K562 (cell line): ENCODE measurements around the gene SFXN2. TPM values are rescaled to one million over a fixed set of nuclear protein-coding genes. Genes with fewer than 3 reads are reported as not detected.

Experiments
- DPF2 ChIP-seq: fragments of 450-650 bp; IDR thresholded peaks from 2 replicates; pipeline ENCODE4 v1.6.1; 2016
- E2F6 ChIP-seq, 2 experiments: IDR thresholded peaks; 2 replicates each; pipeline ENCODE4 v1.6.1; 2011; ENCODE audit warnings: borderline replicate concordance in 1 of 2, control low read depth in 1 of 2, low read depth in 1 of 2, low read length in 1 of 2, mild to moderate bottlenecking in 1 of 2, mixed read lengths in 1 of 2, moderate library complexity in 1 of 2; ENCODE audit not compliant: insufficient read depth in 1 of 2, insufficient read length in 1 of 2, poor library complexity in 1 of 2, severe bottlenecking in 1 of 2; ENCODE audit errors: extremely low read depth in 1 of 2
- ETV1 ChIP-seq: fragments of 450-650 bp; conservative IDR thresholded peaks from 2 replicates; pipeline ENCODE4 v1.6.1; 2016; ENCODE audit warnings: missing genetic modification characterization, control low read depth, low read depth, missing compliant biosample characterization
- HOXB6 ChIP-seq: fragments of 250-450 bp; sonication (Bioruptor Pico); IDR thresholded peaks from 2 replicates; pipeline ENCODE4 v1.5.1; 2022; ENCODE audit warnings: mild to moderate bottlenecking, borderline replicate concordance
- MEIS2 ChIP-seq: fragments of 450-650 bp; IDR thresholded peaks from 2 replicates; pipeline ENCODE4 v1.6.1; 2014; ENCODE audit warnings: mild to moderate bottlenecking; ENCODE audit not compliant: partially characterized antibody
- MYC ChIP-seq, 2 experiments: fragments of 250-450 bp in 1 of 2; sonication (Bioruptor Pico) in 1 of 2; IDR thresholded peaks; 2 replicates each; pipeline versions ENCODE4 v1.5.1 to v1.6.1; 2012 to 2021; ENCODE audit warnings: low read depth in 2 of 2, borderline replicate concordance in 1 of 2, improper control_type of control experiment in 1 of 2, low read length in 1 of 2, mild to moderate bottlenecking in 1 of 2, moderate library complexity in 1 of 2
- NFIC ChIP-seq: fragments of 450-650 bp; IDR thresholded peaks from 2 replicates; pipeline ENCODE4 v1.6.1; 2017; ENCODE audit warnings: mild to moderate bottlenecking, inconsistent platforms
- POLR2H ChIP-seq: IDR thresholded peaks from 2 replicates; pipeline ENCODE4 v1.6.1; 2016; ENCODE audit warnings: missing genetic modification characterization, low read depth, mild to moderate bottlenecking, control low read depth, missing compliant biosample characterization, moderate library complexity
- THRAP3 ChIP-seq: fragments of 450-650 bp; IDR thresholded peaks from 2 replicates; pipeline ENCODE4 v1.6.1; 2016; ENCODE audit warnings: mild to moderate bottlenecking, inconsistent platforms, borderline replicate concordance
- TOE1 ChIP-seq, 2 experiments: fragments of 450-650 bp in 1 of 2; sonication (generic) in 1 of 2; formaldehyde crosslinking in 1 of 2; IDR thresholded peaks; 2 replicates each; pipeline versions ENCODE4 v1.7.1 to v1.8.0; 2016 to 2022; ENCODE audit warnings: borderline replicate concordance in 2 of 2, mild to moderate bottlenecking in 2 of 2, antibody characterized with exemption in 1 of 2, inconsistent platforms in 1 of 2, low read depth in 1 of 2, missing genetic modification reagents in 1 of 2, moderate library complexity in 1 of 2
- TRIM24 ChIP-seq, 2 experiments: fragments of 450-650 bp; IDR thresholded peaks; 2 replicates each; pipeline ENCODE4 v1.6.1; 2016
- ZBTB40 ChIP-seq, 2 experiments: fragments of 450-650 bp in 1 of 2; sonication (generic) in 1 of 2; formaldehyde crosslinking in 1 of 2; IDR thresholded peaks; 2 replicates each; pipeline versions ENCODE4 v1.7.1 to v1.9.0; 2016 to 2022; ENCODE audit warnings: inconsistent platforms in 1 of 2, mild to moderate bottlenecking in 1 of 2, missing genetic modification reagents in 1 of 2
- ZNF253 ChIP-seq: fragments of 250-450 bp; sonication (Bioruptor Pico); conservative IDR thresholded peaks from 2 replicates; pipeline ENCODE4 v1.6.1; 2021; ENCODE audit warnings: mild to moderate bottlenecking
- ZNF589 ChIP-seq: fragments of 200-800 bp; sonication (Bioruptor generic); IDR thresholded peaks from 2 replicates; pipeline ENCODE4 v1.6.1; 2016; ENCODE audit warnings: low read depth, missing genetic modification characterization, missing compliant biosample characterization
- polyA plus RNA-seq, 8 experiments: library from polyadenylated mRNA; depleted of rRNA in 4 of 8; stranded (reverse) in 5 of 8; unstranded in 3 of 8; fragments of >200 nt; fragmentation: Nextera tagmentation in 2 of 8; fragmentation: Illumina TruSeq in 1 of 8; extraction: Ambion mirVana in 2 of 8; extraction: Trizol in 1 of 8; gene quantifications; 2 replicates each; pipeline versions ENCODE4 v1.2.1 to v1.2.3, GENCODE V29; 2011 to 2014; ENCODE audit warnings: inconsistent platforms in 1 of 8, missing spikeins in 1 of 8
- total RNA-seq, 7 experiments: library from RNA; depleted of rRNA in 6 of 7; stranded (reverse); fragments of >200 nt in 6 of 7; fragmentation: Illumina TruSeq in 2 of 7; extraction: Trizol in 2 of 7; gene quantifications; 2 replicates each; pipeline versions ENCODE4 v1.2.1 to v1.2.3, GENCODE V29; 2011 to 2021; ENCODE audit warnings: low replicate concordance in 1 of 7

Gene SFXN2
- total and polyA plus RNA-seq, 9 of the 15 experiments (the other 6 are each of a cell fraction or from before 2014, with no cell fraction given) = 7.3 to 23.8 (median 15.7) TPM

GRCh38 chr10:102779680-102780526, 65.5 kb downstream of the SFXN2 start (continued):
- TF ChIP-seq ZBTB40 (IDR thresholded peaks at IDR 0.05) (no peak), ZBTB40 (CRISPR knock-in tag; IDR thresholded peaks at IDR 0.05) (no peak), ETV1 (tag) (no peak), ZNF253 (no peak), THRAP3 (no peak), MEIS2 (peak; percentile 59), E2F6 (IDR thresholded peaks at IDR 0.05; ENCODE audit: borderline replicate concordance in 1 of 2, extremely low read depth in 1 of 2, insufficient read depth in 1 of 2, insufficient read length in 1 of 2, low read depth in 1 of 2, low read length in 1 of 2, poor library complexity in 1 of 2, severe bottlenecking in 1 of 2) (no peak), ZNF589 (CRISPR knock-in tag) (no peak), DPF2 (peak; percentile 45; the same call in 1 of the 2 replicates), MYC (IDR thresholded peaks at IDR 0.05; ENCODE audit: low read depth, low read length) (no peak), MYC (CRISPR knock-in tag; IDR thresholded peaks at IDR 0.05; ENCODE audit: borderline replicate concordance, low read depth) (no peak), TRIM24 (IDR thresholded peaks at IDR 0.05) (no peak), TOE1 (IDR thresholded peaks at IDR 0.05; ENCODE audit: borderline replicate concordance) (no peak), TOE1 (CRISPR knock-in tag; IDR thresholded peaks at IDR 0.05; ENCODE audit: borderline replicate concordance, low read depth) (no peak), HOXB6 (CRISPR knock-in tag) (no peak), POLR2H (tag) (no peak), NFIC (no peak)
